IPS-NIHi7 (cell line): Measurements from ENCODE around the gene PEDS1.
"Not testable (repeated sequence)": the region's sequence is repeated elsewhere in the genome, so short reads cannot be mapped to it uniquely, and the experiment has no call there.

ENCODE experiments used
- DNase-seq: peaks from one replicate; pipeline ENCODE4 v3.0.0; 2012; ENCODE audit warnings: mixed read lengths; ENCODE audit errors: extremely low spot score

PEDS1 gene

DNA sequence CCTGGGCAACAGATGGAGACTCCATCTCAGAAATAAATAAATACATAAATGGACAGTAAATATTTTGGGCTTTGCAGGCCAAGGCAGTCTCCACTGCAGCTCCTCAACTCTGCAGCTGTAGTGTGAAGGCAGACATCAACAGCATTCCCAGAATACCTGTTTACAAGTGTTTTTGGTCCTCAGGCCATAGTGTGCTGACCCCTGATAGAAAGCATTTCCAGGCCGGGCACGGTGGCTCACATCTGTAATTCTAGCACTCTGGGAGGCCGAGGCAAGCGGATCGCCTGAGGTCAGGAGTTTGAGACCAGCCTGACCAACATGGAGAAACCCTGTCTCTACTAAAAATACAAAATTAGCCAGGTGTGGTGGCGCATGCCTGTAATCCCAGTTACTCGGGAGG lies 18.4 kb downstream of the PEDS1 start:
- not testable (repeated sequence) for DNase-seq

DNA sequence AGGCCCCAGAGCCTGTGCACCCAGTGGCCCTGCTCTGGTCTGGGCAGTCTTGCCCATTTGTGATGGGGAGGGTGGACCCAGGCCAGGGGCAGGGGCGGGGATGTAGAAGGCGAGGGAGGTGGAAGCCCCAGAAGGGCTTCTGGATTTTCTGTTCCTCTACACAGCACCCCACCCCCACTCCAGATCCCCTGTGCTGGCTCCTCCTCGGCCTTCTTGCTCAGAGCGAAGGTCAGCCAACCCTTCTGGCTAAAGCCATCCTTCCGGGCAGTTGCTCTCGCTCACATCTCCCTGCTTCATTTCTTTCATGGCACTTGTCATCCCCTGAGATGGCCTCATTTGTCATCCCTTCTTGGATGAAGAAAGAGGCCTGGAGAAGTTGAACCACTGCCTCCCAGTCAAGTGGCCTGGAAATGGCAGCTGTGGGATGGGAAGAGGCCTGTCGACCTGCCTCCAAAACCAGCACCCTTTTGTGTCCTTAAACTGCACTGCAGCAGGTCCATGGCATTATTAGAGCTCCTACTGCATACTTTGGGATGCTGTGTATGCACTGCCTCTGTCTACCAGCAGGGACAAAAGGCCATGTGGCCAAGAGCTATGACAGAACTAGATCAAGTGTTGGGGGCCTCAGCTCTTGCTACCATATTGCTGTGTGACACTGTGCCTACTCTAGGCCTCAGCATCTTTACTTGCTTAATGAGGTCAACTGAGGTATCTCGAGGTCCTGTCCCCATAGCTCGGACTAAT lies 19.9 kb downstream of the PEDS1 start:
- no peak for DNase-seq

DNA sequence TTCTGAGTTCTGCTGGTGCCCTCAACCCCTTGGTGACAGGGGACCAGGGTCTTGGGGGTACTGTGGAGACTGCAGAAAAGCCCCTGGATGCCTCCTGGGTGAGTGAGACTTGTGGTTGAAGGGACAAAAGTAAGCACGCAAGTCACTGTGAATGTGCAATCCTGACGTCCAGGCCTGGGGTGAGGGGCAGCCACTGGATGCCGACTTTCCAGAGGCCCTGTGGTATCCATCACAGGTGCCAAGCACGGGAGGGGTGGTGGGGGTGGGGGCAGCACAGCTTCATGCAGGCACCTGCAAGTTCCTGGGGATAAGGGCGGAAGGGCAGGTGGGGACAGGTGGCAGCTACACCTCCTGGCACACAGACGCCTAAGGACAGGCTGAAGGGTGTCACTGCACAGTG lies 20.5 kb downstream of the PEDS1 start:
- DNase-seq: no peak

DNA sequence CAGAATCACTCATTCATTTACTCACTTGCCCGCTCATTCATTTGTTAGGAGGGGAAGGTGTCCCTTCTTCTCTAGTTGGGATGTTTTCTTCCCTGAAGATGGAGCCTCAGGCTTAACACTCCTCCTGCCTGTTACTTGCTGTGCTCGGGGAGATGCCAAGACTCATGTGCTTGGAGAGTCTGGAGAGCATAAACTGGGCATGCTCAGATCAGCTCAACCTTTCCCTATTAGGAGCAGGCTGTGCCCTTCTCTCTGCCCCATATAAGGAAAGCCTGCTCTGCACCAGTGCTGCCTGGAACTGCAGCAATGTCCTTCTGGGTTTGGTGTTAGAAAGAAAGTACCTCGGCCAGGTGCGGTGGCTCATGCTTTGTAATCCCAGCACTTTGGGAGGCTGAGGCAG lies 22.5 kb downstream of the PEDS1 start:
- no peak for DNase-seq

DNA sequence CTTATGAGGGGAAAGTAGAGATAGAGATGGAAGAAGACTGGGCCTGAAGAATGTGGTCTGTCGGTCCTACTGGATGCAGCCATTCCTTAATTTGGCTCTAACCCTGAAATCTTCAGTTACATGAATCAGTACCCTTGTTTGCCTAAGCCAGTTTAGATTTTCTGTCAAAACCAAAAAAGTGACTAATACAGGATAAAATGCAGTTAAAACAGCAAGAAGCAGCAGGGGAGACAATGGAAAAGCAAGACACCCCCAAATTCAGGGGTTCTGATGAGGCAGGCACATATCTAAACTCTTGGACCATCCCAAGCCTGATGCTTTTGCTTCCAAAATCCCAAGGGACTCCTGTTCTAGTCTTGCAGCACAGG lies 23.2 kb downstream of the PEDS1 start:
- no peak for DNase-seq

DNA sequence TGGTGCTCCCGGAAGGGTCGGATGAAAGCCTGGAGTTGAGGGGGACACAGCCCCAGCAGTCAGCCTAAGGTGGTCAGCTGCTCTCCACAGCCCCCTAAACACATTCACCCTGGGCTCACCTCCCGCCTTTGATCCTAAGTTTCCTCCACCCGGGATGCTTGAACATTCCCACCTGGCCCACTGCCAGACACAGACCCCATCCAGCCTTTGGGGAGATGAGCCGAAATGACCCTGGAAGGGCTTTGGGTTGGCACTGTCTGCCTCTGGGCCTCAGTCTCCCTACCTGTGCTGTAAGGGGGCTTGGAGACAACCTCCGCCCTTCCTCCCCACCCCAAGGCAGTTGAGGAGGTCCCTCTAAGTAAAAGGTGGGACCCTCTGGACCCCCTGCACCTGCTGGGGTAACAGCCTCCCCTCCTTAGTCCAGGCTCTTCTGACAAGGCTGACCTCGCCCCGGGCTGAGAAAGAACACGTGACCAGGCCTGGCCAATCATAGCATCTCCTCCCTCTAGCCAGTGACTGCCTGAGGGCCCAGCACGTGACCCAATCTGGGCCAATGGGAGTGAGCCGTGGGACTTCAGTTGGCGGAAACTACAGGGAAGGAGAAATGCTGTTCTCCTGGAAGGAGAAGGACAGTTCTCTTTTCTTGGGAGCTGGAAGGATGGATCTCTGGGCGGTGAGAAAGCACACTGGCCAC lies 23.7 kb downstream of the PEDS1 start:
- peak; percentile 58 for DNase-seq

DNA sequence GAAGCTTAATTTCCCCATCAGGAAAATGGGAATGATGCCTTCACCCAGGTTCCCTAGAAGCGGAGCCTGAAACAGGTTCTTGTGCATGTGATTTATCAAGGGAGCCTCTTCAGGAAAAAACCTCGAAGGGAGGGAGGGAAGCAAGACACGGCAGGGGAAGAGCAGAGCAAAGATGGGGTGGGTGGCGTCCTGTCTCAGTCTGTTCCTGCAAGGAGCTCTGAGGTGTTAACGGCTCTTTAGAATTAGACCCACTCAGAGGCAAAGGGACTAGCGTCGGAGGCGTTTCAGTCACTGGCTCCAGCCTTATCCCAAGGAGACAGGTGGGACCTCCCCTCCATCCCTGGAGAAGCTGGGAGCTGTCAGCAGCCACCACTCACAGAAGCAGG lies 25.0 kb downstream of the PEDS1 start:
- no peak for DNase-seq

DNA sequence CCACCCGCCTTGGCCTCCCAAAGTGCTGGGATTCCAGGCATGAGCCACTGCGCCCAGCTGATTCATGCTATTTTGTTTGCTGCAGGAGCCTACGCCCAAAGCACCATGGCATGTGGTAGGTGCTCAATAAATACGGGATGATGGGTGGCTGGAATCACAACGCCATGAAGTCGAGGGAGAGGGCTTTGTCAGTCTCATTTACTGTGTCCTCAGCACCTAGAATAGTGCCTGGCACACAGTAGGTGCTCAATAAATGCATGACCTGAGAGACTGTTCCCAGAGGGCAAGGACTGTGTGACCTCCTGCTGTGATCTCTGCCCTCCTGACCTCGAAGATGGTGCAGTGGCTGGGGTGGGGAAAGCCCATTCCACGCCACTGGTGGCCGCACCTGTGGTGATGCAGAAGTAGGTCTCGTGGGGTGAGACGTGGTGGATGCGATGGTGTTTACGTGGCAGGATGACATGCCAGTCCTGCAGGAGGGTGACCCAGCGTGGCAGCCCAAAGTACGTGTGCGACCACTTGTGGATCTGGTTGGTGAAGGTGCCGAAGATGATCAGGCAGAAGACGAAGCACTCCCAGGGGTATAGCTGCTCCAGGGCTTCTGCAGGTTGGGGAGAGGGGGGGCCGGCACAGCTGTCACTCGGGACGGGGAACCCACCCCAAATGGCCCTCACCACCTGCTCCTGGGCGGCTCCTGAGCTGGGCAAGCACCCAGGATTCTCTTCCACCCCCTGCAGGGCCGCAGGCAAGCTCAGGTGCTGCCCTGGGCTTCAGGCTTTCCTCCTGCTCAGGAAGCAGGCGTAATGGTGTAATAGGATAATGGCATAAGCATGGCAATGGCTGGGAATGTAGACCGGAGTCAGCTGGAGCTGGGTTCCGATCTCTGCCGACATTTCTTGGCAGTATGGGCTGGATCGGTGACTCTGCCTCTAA lies 25.7 kb downstream of the PEDS1 start:
- no peak for DNase-seq

DNA sequence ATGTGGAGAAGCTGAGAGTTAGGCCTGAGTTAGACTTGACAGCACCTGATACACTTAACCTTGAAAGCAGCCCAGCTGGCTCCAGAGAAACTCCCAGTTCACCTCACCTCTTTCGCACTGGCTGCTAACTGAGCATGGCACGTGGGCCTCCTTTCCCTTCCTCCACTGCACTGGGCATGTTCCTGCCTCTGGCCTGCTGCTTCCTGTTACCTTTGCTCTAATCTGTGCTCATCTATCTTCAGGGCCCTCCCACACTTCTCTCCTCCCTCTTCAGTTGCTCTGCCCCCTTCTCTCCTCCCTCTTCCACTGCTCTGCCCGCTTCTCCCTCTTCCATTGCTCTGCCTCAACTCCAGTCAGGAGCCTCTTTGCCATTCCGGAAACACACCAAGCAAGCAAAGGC lies 26.9 kb downstream of the PEDS1 start:
- no peak for DNase-seq

DNA sequence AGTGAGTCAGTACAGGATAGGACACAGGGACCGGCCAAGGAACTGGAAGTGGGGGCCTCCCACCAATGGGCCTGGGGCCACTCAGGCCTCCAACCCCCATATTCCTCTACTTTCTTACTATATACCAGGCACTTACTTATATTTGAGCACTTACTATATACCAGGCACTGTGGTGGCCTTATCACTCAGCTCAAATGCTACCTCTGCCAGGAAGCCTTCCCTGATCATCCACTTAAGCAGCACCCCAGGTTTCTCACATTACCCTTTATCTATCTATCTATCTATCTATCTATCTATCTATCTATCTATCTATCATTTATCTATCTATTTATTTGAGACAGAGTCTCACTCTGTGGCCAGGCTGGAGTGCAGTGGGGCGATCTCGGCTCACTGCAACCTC lies 28.2 kb downstream of the PEDS1 start:
- DNase-seq: no peak

DNA sequence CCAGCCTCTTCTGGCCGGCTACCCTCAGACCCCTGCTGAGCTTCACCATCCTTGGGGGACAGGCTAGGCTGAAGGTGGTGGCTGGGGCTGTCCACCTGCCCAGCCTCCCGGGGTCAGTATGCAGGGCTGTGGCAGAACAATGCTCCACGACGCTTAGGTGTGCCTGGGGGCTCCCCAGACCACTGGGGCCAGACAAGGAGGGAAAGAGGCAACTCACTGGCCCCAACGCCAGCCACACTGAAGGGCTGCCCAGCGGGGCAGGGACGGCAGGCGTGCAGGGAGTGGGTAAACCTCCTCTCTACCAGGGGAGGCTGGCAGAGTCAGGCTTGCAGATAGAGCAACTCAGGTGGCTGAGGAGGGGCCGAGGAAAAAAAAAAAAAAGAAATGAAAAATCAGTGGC lies 29.0 kb downstream of the PEDS1 start:
- no peak for DNase-seq

DNA sequence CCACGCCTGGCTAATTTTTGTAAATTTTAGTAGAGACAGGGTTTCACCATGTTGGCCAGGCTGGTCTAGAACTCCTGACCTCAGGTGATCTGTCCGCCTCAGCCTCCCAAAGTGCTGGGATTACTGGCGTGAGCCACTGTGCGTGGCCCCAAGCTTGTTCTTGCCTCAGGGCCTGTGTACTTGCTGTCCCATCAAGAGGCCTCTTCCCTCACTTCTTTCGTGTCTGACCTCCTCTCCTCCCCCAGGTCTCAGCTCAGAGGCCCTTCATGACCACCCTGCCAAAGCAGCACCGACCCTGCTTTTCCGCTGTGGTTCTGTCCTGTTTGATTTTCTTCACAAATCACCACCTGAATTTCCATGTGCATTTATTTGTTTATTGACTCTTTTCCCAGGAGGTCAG lies 30.1 kb downstream of the PEDS1 start:
- DNase-seq: no peak

DNA sequence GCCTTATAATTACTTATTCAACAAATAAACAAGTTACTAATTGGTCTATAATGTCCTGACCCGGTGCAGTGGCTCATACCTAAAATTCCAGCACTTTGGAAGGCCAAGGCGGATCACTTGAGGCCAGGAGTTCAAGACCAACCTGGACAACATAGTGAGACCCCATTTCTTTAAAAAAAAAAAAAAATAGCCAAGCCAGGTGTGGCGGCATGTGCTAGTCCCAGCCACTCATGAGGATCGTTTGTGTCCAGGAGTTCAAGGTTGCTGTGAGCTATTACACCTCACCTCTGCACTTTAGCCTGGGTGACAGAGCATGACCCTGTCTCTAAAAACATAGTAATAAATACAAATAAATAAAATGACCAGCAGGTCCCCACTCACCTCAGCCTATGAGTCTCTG lies 30.8 kb downstream of the PEDS1 start:
- DNase-seq: no peak

DNA sequence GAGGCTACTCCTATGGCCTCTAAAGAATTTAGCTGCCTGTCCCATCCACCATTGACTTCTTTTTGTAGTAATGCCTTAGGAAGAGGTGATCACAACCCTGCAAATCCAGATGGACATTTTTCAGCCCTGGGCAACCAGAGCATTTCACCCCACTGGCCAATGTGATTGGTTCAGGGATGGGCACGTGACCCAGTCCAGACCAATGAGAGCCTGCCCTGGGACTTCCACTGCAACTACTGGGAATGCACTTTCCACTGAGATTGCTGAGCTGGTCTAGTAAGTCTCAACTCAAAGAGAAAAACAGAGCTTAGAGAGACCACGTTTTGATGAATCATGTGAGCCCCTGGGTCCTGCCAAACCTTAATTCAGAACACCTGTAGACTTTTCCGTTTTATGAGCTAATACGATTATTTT lies 31.7 kb downstream of the PEDS1 start:
- DNase-seq: peak; percentile 44

DNA sequence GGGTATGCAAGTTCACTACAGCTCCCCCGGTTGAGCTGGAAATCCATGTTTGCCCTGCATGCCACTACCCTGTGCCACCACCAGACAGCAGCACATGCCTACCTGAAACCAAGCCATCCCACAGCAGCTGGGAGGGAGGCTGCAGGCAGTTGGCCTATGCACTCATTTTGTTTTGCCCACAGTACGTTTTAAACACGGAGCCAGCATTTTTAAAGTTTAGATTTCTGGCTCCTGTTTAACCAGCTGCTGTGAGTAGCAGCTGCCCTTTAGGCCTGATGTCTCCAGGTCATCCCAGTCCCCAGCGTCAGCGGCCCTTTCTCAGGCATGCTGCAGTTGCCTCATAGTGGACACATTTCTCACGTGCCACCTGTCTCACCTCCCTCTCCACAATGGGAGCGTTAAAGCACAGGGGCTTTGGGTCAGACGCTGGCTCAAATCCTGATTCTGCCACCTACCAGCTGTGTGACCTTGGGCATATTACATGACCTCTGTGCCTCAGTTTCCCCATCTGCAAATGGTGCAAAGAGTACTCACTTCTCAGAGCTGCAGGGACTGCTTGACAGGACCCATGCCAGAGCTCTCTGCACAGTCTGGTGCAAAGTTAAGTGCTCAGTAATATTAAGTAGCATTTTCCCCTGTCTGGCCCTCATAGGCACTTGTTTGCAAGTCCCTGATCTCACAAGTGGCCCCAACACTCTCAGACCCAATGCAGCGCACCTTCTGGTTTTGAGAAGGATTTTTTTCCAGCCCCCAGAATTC lies 32.4 kb downstream of the PEDS1 start:
- DNase-seq: peak; percentile 76

DNA sequence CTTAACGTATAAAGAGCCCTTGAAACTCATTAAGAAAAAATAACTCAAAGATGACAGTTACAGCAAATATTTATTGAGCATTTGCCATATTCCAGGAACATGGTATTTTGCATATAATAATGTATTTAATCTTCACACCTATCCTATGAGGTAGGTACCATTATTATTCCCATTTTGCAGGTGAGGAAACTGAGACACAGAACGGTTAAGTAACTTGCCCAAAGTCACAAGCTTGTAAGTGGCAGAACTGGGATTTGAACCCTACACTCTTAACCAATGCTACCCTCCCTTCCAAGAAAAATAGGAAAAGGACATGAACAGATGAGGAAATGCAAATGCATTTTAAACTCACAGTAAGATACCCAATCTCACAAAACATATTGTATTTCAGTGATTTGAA lies 35.3 kb downstream of the PEDS1 start:
- no peak for DNase-seq

DNA sequence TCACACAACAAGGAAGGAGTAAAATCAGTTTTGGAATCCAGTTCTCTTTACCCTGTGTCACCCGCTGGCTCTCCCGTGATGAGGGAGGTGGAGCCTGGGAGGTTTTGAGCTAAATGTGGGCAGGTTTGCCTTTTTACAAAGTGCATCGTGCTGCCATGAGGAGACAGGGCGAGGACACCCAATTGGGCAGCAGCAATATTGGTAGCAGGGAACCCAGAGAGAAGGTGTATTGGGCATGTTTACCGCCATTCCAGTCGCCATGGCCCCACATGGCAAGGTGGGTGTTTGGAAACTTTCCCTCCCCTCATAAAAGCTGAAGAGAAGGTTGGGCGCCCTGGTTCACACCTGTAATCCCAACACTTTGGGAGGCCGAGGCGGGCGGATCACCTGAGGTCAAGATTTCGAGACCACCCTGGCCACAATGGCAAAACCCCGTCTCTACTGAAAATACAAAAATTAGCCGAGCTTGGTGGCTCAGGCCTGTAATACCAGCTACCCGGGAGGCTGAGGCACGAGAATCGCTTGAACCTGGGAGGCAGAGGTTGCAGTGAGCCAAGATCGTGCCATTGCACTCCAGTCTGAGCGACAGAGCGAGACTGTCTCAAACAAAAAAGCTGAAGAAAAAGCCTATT lies 37.0 kb downstream of the PEDS1 start:
- no peak for DNase-seq

DNA sequence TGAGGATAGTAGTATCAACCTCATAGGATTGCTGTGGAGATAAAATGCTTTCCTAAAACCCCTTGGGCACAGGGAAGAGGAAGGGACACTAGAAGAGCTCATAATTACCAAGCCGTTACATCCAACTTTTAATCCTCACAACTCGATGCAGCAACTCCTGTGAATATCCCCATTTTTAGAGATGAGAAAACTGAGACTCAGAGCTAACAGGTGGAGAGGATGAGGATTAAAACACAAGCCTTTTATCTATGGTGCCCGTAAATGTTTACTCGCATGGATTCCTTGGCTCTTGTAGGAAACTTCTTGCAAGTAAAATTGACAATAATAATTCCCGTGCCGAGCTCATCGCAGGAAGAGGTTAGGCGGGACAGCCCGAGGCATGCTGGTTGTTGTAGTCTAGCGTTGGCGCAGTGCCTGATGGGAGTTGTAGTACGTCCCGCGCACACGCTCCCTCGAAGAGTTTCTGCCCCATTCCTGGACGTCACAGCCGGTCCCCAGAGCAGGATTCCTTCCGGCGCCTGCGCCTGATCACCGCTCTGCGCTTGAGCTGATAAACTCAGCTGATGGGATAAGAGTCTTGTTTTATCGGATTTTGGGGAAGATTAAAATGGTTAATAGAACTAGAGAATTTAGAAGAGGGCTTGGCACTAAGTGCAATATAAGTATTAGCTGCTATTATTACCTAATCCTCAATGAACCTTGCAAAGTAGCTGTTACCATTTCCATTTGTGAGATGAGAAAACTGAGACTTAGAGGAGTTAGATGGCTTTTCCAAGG lies 37.7 kb downstream of the PEDS1 start:
- DNase-seq: peak; percentile 93

DNA sequence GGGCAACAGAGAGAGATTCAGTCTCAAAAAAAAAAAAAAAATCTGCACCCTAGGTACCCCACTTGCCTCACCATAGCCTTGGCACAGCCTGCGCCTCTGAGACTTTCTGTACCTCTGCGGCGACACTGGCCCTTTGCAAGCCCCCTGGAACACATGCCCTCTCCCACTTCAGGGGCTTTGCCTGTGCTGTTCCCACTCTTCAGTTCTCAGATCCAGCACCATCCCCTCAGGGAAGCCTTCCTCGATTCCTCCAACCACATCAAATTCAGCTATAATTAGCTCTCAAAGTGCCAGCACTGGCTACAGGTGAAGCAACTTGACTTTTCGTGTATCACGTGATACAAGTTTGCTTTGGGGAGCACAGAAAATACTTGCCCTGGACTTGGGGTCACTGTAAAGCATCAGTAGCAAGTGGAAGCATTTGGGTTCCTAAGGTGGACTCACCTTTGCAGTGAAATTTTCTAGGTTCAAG lies 38.4 kb downstream of the PEDS1 start:
- no peak for DNase-seq

DNA sequence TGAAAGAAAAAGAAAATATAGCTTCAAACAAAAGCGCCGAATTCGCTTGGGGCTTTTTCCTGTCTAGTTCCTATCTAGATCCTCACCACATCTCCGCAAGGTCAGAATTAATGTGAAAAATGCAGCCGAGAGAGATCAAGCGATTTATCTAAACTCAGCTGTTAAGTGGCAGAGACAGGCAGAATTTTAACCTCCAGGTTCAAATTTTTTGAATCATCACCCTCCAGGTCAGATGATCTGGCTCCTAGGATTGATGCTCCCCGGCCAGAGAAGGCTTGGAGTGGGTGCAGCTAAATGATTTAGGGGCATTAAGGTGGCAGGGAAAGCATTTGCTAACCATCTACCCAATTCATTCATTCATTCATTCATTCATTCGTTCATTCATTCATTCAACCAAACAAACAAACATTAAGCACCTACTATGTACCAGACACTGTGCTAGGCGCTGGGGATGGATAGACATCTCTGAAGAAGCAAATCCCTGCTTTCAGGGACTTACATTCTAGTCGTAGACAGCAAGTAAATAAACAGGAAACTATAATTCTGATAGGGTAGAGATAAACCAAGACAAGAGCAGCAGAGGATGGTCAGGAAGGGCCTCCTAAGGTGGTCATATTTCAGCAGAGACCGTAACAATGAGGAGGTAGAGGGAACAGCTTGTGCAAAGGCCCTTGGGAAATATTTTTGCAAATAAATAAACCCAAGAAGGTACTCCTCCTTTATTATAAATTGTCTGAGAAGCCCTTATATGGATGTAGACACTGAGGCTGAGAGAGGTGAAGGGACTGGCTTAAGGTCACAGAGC lies 39.9 kb downstream of the PEDS1 start:
- DNase-seq: no peak
